SK-N-SH treated with all-trans-retinoic acid at 6 μM for 48 hours (cell line): ENCODE results near the gene PLAAT3.

ENCODE experiments used
- BACH2 ChIP-seq: fragments of 250-450 bp; sonication (Bioruptor Pico); IDR thresholded peaks from 2 replicates; pipeline ENCODE4 v1.9.0; 2021; ENCODE audit warnings: mild to moderate bottlenecking, borderline replicate concordance
- CSDC2 ChIP-seq: fragments of 250-450 bp; sonication (Bioruptor Pico); IDR thresholded peaks from 2 replicates; pipeline ENCODE4 v1.5.0; 2020; ENCODE audit warnings: mild to moderate bottlenecking, moderate library complexity
- SNAI2 ChIP-seq: fragments of 250-450 bp; sonication (Bioruptor Pico); IDR thresholded peaks from 2 replicates; pipeline ENCODE4 v1.5.0; 2020; ENCODE audit warnings: mild to moderate bottlenecking, moderate library complexity
- TCF4 ChIP-seq: fragments of 250-450 bp; sonication (Bioruptor Pico); IDR thresholded peaks from 2 replicates; pipeline ENCODE4 v1.8.0; 2021; ENCODE audit warnings: mild to moderate bottlenecking, moderate library complexity, borderline replicate concordance
- ZFP30 ChIP-seq: fragments of 450-650 bp; formaldehyde crosslinking; IDR thresholded peaks from 2 replicates; pipeline ENCODE4 v1.5.0; 2022; ENCODE audit warnings: mild to moderate bottlenecking, moderate library complexity
- TF ChIP-seq, protein P1 (sequence below): fragments of 250-450 bp; sonication (Bioruptor Pico); IDR thresholded peaks from 2 replicates; pipeline ENCODE4 v1.5.1; 2021; ENCODE audit warnings: mild to moderate bottlenecking, moderate library complexity

DNA sequence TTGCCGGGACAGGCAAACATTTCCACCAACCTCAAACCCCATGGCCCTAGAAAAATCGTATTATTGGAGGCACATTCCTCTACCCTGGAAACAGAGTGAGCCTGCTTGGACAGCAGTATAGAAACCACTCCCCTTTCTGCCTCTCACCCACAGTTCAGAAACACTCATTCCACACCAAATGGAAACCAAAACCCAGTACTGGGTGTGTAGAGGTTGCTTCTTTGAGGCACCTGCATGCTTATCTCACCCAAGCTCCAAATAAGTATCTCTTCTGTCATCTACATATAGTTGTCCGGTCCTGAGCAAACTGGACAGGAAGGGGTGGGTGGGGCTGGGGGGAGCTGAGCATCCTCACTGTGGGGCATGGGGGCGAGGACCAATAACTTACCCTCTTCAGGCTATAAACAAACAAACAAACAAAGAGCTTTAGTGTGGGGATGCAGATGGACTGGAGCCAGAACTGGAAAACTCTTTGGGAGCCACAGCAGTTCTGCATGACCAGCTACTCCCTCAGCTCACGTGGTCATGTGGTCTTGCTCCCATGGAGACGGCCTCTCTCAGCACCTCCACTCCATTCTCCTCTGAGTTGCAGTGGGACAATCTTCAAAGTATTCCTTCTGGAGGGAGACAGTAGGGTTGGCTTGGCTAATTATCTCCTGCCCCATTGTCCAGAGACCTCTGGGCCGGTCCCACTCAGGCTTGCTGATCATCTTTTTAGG lies 50.0 kb downstream of the PLAAT3 start:
- TF ChIP-seq TCF4 (CRISPR knock-in tag) (no peak), CSDC2 (CRISPR knock-in tag) (no peak), ZFP30 (CRISPR knock-in tag) (no peak), BACH2 (CRISPR knock-in tag) (no peak), SNAI2 (CRISPR knock-in tag) (no peak)
- TF ChIP-seq, protein P1, sequence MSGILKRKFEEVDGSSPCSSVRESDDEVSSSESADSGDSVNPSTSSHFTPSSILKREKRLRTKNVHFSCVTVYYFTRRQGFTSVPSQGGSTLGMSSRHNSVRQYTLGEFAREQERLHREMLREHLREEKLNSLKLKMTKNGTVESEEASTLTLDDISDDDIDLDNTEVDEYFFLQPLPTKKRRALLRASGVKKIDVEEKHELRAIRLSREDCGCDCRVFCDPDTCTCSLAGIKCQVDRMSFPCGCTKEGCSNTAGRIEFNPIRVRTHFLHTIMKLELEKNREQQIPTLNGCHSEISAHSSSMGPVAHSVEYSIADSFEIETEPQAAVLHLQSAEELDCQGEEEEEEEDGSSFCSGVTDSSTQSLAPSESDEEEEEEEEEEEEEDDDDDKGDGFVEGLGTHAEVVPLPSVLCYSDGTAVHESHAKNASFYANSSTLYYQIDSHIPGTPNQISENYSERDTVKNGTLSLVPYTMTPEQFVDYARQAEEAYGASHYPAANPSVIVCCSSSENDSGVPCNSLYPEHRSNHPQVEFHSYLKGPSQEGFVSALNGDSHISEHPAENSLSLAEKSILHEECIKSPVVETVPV (CRISPR knock-in tag), result no peak
